ENCODE measurements around the gene SYTL3.
"Not testable (repeated sequence)": the region's sequence is repeated elsewhere in the genome, so short reads cannot be mapped to it uniquely, and the experiment has no call there.

The SYTL3 gene

GRCh38 chr6:158638324-158638854, 11.5 kb upstream of the SYTL3 start:
- no peak for DNase-seq (ENCODE audit: extremely low read depth in 1 of 2, low read depth in 1 of 2)

- DNase-seq (ENCODE audit: extremely low read depth in 1 of 2, low read depth in 1 of 2): no peak
These were observed 10.8 kb upstream of the SYTL3 start for GRCh38 chr6:158639056-158639455.

- DNase-seq (ENCODE audit: extremely low read depth in 1 of 2, low read depth in 1 of 2): no peak
These were observed 9.3 kb upstream of the SYTL3 start for GRCh38 chr6:158640519-158640918.

GRCh38 chr6:158642097-158642601, 7.7 kb upstream of the SYTL3 start:
- no peak for DNase-seq (ENCODE audit: extremely low read depth in 1 of 2, low read depth in 1 of 2)

- no peak for DNase-seq (ENCODE audit: extremely low read depth in 1 of 2, low read depth in 1 of 2)
These were observed 6.0 kb upstream of the SYTL3 start for GRCh38 chr6:158643836-158644230.

- DNase-seq (ENCODE audit: extremely low read depth in 1 of 2, low read depth in 1 of 2): peak; percentile 60 to 84
These were observed 5.4 kb upstream of the SYTL3 start, which contains the start of gene DYNLT1 for GRCh38 chr6:158644231-158645063. DYNLT1 (minus strand) TSS chr6:158644743; CDS start chr6:158644708, 35 bp downstream.

GRCh38 chr6:158645064-158646022, 4.5 kb upstream of the SYTL3 start:
- DNase-seq (ENCODE audit: extremely low read depth in 1 of 2, low read depth in 1 of 2): no peak

- DNase-seq (ENCODE audit: extremely low read depth in 1 of 2, low read depth in 1 of 2): no peak
These were observed 3.6 kb upstream of the SYTL3 start for GRCh38 chr6:158646023-158646910.

GRCh38 chr6:158647501-158647900, 2.4 kb upstream of the SYTL3 start:
- DNase-seq (ENCODE audit: extremely low read depth in 1 of 2, low read depth in 1 of 2): no peak

GRCh38 chr6:158648682-158649131, 1.1 kb upstream of the SYTL3 start:
- no peak for DNase-seq (ENCODE audit: extremely low read depth in 1 of 2, low read depth in 1 of 2)

GRCh38 chr6:158651981-158652737, 2.3 kb downstream of the SYTL3 start:
- not testable (repeated sequence) for DNase-seq (ENCODE audit: extremely low read depth in 1 of 2, low read depth in 1 of 2)

GRCh38 chr6:158653577-158654354, 3.9 kb downstream of the SYTL3 start:
- peak; percentile 70 to 85 for DNase-seq (ENCODE audit: extremely low read depth in 1 of 2, low read depth in 1 of 2)

GRCh38 chr6:158654498-158654897, 4.6 kb downstream of the SYTL3 start:
- DNase-seq (ENCODE audit: extremely low read depth in 1 of 2, low read depth in 1 of 2): no peak

- no peak for DNase-seq (ENCODE audit: extremely low read depth in 1 of 2, low read depth in 1 of 2)
These were observed 5.2 kb downstream of the SYTL3 start for GRCh38 chr6:158654960-158655489.

- no peak for DNase-seq (ENCODE audit: extremely low read depth in 1 of 2, low read depth in 1 of 2)
These were observed 6.0 kb downstream of the SYTL3 start for GRCh38 chr6:158655569-158656450.

GRCh38 chr6:158656986-158657385, 7.1 kb downstream of the SYTL3 start:
- DNase-seq (ENCODE audit: extremely low read depth in 1 of 2, low read depth in 1 of 2): not testable (repeated sequence)

- DNase-seq (ENCODE audit: extremely low read depth in 1 of 2, low read depth in 1 of 2): peak in 1 of 2 donors; percentile 19
These were observed 10.5 kb downstream of the SYTL3 start for GRCh38 chr6:158660333-158660754.
